ENCODE measurements around the gene XDH. TPM values are rescaled to one million over a fixed set of nuclear protein-coding genes. Genes with fewer than 3 reads are reported as not detected.

Gene XDH
- polyA plus RNA-seq (ENCODE audit: insufficient read length): not detected

- no peak for DNase-seq (ENCODE audit: low read depth)
Measured at GRCh38 chr2:31414601-31415241, at the start of gene XDH. Gene XDH (minus strand): TSS chr2:31414742. CDS start chr2:31414666, 76 bp downstream.

GRCh38 chr2:31457651-31458050, 43.1 kb upstream of the XDH start:
- DNase-seq (ENCODE audit: low read depth): no peak

- no peak for DNase-seq (ENCODE audit: low read depth)
Measured at GRCh38 chr2:31446848-31447247, 32.3 kb upstream of the XDH start.

- DNase-seq (ENCODE audit: low read depth): no peak
Measured at GRCh38 chr2:31442376-31442775, 27.8 kb upstream of the XDH start.

GRCh38 chr2:31440764-31441163, 26.2 kb upstream of the XDH start:
- no peak for DNase-seq (ENCODE audit: low read depth)

- DNase-seq (ENCODE audit: low read depth): no peak
Measured at GRCh38 chr2:31434911-31435310, 20.4 kb upstream of the XDH start.

GRCh38 chr2:31433541-31433940, 19.0 kb upstream of the XDH start:
- DNase-seq (ENCODE audit: low read depth): no peak

- DNase-seq (ENCODE audit: low read depth): no peak
Measured at GRCh38 chr2:31430439-31431165, 16.1 kb upstream of the XDH start.

- DNase-seq (ENCODE audit: low read depth): no peak
Measured at GRCh38 chr2:31429759-31430438, 15.4 kb upstream of the XDH start.

GRCh38 chr2:31429040-31429439, 14.5 kb upstream of the XDH start:
- no peak for DNase-seq (ENCODE audit: low read depth)

- DNase-seq (ENCODE audit: low read depth): no peak
Measured at GRCh38 chr2:31428001-31428418, 13.5 kb upstream of the XDH start.

- DNase-seq (ENCODE audit: low read depth): no peak
Measured at GRCh38 chr2:31426096-31426495, 11.6 kb upstream of the XDH start.

GRCh38 chr2:31421634-31422033, 7.1 kb upstream of the XDH start:
- no peak for DNase-seq (ENCODE audit: low read depth)

- DNase-seq (ENCODE audit: low read depth): no peak
Measured at GRCh38 chr2:31420936-31421335, 6.4 kb upstream of the XDH start.

- no peak for DNase-seq (ENCODE audit: low read depth)
Measured at GRCh38 chr2:31419386-31419785, 4.8 kb upstream of the XDH start.

- DNase-seq (ENCODE audit: low read depth): no peak
Measured at GRCh38 chr2:31415421-31415820, 879 bp upstream of the XDH start.

GRCh38 chr2:31413862-31414550, 536 bp downstream of the XDH start:
- DNase-seq (ENCODE audit: low read depth): no peak

GRCh38 chr2:31413025-31413424, 1.5 kb downstream of the XDH start:
- DNase-seq (ENCODE audit: low read depth): no peak

- no peak for DNase-seq (ENCODE audit: low read depth)
Measured at GRCh38 chr2:31411771-31412170, 2.8 kb downstream of the XDH start.

- DNase-seq (ENCODE audit: low read depth): no peak
Measured at GRCh38 chr2:31406593-31407385, 7.8 kb downstream of the XDH start.

GRCh38 chr2:31404827-31405226, 9.7 kb downstream of the XDH start:
- DNase-seq (ENCODE audit: low read depth): no peak

All from forelimb muscle (tissue), 1 donor.